HG03139 (cell line): Measurements from ENCODE around the gene GFOD2.
A peak's percentile ranks its signal among the peaks of the same experiment; 100 is the strongest.

ENCODE experiments used
- ATAC-seq: cut with Tn5 transposase; IDR thresholded peaks from one replicate; pipeline ENCODE4 v1.9.1; 2021; ENCODE audit not compliant: unreplicated experiment

GFOD2 gene

DNA sequence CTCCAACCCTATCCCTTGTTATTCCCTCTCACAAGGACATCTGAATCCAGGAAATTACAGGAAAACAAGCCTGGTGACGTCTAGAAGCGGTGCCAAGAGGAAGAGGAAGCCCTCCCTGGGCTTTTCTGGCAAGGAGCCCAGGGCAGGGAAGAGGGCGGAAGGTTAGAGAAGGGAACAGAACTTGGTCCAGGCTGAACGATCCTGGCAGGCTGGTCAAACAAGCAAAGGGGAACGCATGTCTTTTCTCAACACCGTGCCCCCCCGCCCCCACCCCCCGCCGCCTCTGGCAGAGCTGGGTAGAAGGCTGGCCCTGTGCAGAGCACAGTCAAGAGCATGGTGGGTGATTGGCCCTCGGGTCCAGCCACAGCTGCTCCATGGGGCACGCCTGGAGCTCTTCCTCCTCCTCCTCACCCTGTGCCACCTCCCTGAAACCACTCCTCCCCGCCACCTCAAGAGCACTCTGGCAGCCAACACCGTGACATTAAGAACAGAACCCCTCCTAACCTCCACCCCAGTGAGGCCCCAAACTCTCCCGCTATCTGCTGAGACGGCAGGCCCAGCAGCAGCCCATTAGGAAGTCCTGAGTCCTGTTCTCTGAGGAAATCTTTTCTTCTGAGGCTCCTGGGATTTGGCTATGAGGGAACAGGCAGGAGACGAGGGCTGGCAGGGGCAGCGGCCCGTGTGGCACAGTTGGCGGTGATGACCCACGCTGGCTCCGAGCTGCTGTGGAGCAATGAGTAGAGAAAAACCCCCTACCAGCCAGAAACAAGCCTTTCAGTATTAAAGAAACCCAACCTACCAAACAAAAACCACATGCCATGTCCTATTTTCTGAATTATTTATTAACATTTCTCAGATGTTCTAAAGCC, 45.2 kb downstream of the GFOD2 start:
- no peak for ATAC-seq

DNA sequence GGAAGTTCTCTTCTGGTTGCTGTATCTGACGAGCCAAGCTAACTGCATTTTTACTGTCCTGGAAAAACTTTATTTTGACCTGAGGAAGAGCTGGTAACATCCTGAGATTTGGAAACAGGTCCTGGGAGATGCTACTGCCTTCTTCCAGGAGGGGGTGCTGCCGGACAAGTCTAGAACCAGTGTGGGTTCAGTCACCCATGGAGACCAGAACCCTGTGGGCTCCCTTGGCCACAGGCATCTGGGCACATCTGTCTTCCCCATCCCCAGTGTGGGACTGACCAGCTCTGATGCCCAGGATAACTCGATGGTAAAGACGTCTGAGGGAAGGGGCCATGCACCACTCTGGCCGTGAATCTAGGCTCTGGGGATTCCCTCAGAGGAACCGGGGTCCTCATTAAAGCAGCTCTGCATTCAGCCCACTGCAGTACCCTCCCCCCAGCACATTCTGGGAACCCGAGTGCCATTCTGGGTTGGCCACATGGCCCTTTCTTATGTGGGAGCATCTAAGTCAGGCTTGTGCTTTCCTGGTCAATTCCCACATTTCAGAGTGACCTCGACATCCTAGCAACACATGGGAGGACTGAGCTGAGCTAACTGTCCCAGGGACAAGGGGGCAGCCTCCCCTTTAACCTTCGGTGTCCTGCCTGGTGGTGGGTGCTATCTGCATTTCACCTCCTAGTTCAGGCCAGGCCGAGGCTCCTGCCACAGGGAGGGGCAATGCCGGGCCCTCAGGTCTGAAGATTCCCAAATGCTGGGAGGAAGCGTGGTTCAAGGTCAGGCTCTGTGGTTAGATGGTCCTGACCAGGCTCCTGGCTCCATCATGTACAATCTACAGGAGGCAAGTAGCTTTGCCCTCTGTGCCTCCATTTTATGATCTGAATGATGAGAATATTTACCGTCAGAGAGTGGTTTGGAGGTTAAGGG, 46.1 kb downstream of the GFOD2 start:
- no peak for ATAC-seq

DNA sequence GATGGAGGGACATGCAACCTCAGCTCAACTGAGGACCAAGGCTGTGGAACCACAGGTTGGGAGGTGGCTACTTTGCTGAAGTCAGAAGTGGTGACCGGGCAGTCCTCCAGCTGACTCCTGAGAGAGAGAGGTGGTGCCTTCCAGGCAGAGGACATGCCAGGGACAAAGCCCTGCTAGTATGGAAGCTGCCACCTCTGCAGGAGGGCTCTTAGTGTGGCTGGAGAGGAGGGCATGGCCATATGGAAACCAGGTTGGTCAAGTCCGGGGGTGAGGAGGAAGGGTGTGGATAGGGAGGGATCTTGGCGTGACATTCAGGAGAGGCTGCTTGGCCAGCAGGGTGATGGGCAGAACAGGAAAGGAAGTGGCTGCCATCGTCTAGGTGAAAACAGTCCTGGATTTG, 46.8 kb downstream of the GFOD2 start:
- ATAC-seq: no peak

DNA sequence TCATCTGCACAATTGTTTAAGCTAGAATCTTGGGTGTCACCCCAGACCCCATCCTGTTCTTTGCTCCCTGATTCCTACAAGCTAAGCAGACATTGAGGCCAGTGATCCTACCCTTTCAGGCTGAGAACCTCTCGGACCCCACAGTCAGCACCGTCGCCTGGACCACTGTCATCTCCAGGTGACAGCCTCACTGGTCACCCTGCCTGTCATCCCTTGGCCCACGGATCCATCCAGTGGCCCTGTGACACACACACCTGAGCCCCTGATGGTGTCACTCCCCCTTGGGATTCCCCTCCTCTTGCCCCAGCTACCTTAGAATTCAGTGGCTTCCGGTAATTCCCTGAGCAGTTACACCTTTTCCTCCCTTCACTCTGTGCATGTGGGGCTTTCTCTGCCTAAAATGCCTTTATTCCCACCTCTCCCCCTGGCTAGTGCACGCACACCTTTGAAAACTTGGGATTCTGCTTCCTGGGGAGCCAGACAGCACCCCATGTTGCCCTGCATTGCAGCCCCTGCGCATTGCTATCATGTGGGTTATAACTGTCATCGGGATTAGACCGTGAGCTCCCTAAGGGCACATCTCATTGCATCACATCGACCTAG, 49.5 kb downstream of the GFOD2 start:
- no peak for ATAC-seq

DNA sequence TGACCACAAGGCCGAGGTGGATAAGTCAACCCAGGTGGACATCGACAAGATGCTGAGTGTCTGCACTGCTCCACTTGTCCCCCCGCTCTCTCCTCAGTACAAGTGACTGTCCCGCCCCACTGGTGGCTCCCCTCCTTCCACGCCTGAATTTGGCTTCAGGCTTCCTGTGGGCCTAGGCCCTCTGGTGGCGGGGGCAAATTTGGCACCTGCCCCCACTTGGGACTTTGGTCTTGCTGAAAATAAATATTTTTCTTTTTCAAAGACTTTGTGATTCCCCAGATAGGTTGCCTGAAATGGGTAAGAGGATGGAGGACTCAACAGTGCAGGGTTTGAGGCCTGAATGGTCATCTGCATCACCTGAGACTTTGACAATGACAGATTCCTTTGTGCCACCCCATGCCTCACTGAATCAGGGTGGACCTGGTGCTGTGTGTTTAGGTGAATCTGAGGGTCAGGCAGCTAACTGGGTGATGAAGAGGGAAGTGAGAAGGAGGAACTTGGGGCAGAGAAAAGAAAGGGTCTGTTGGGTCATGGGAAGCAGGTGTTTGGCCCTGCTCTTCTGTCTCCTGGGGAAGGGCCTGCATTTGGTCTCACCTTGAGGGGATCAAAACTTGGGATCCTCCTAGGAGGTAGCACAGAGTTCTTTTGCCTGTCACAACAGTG, 50.5 kb downstream of the GFOD2 start:
- ATAC-seq: no peak

DNA sequence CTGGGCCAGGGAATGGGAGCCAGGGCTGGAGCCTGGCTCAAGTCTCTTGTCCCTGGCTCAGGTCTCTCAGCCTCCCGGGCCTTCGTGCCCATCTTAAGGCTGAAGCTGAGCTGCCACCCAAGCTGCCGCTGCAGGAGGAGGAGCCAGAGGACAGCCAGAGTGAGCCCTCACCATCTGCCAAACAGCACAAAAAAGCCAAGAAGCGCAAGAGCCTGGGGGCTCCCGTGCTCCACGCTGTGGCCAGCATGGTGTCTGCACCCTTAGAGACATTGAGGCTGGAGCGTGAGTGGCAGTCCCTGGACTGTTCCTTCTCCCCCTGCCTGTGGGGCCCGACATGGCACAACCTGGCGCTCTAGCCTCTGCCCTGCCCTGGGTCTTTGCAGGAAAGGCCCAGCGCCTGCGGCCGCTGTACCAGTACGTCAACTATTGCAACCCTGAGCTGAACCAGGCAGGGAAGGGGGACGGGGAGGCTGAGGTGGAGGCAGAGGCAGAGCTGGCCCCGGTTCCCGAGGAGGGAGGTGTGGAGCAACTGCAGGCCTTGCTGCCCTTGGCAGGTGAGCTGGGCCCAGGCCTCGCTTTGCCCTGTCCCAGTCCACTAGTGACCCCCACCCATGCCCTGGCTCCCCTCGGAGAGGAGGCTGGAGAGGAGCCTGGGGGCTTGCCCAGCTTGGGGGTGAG, 51.2 kb downstream of the GFOD2 start:
- ATAC-seq: peak; percentile 67

DNA sequence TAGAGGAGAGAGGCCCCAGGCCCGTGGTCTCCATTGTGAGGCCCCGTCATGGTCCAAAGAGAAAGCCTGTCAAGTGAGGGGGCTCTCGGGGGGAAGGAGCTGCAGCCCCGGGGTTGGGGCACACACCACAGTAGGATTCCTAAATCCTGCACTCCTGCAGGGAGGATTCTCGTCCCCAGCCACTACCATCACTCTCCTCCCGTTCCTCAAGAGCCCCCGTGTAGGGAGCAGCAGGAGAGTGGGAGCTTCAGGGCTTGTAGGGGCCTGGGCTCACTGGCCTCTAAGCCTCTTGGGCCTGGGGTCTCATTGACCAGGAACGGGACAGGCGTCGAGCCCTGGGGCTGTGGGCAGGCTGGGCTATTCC, 51.7 kb downstream of the GFOD2 start:
- no peak for ATAC-seq

DNA sequence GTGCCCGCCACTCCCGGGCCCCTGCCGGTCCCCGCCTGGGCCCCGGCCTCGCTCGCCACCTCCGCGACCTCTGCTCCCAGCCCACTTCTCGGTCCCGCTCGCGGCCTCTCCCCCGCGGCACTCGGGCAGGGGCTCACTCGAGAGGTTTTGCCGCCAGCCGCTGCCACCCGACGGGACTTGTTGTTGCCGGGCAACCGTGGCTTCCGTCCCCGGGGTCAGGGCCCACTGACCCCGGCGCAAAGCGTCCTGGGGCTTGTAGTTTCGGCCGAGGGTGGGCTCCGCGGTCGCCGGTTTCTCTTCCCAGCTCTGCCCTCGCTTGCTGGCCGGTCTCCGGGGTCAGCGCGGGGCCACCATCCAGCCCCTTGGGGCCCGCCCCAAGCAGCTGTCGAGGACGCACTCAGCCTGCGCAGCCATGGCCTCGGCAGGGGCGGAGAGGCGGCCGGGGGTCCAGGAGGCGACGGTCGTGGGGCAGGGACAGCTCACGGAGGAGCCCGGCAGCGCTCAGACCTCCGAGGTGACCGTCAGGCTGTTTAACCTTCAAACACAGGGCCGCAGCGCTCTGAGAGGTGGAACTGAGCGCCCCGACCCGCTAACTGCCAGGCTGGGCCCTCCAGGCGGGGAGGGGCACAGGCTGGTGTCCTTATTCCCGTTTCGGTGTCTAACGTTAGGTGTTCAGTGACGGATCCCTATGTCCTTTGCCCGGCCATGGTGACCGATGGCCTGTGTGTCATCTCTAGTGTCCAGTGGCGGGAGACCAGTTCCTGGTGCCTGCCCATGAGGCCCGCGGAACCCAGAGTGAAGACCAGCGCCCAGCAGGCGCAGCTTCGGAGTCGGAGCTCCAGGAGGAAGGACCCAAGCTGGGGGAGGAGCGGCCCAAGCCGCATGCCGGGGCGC, 52.3 kb downstream of the GFOD2 start, which contains the start of the genes C16orf86 and ENKD1:
C16orf86 (plus strand) TSS at position 256 of the 894 bp plus-strand sequence; CDS start at position 413, 157 bp downstream.
ENKD1 (minus strand) TSS at position 192 of the 894 bp plus-strand sequence. CDS start 308 bp downstream, outside the sequence.
- ATAC-seq: peak; percentile 48

DNA sequence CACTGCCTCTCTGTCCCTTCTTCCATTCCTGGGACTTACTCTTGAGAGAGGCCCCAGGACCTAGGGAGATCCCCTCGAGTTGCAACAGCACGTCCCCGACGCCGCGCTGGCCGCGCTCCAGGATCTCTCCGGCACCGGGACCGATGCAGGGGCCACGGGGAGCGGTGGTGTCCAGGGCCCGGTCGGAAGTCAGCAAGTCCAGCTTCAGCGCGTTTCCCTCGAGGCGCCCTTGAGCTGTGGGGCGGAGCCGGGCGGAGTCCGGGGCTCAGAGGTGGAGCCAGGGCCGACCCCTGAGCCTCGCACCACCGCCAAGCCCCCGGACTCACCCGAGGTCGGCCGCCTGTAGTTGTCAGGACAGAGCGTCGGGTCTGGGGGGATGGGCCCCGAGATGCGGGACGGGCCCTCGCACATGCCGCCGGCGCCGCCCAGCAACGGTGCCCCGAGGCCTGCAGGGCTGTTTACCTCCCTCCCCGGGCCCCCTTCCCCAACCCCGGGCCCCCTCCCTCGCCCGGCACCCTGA, 53.0 kb downstream of the GFOD2 start:
- no peak for ATAC-seq

DNA sequence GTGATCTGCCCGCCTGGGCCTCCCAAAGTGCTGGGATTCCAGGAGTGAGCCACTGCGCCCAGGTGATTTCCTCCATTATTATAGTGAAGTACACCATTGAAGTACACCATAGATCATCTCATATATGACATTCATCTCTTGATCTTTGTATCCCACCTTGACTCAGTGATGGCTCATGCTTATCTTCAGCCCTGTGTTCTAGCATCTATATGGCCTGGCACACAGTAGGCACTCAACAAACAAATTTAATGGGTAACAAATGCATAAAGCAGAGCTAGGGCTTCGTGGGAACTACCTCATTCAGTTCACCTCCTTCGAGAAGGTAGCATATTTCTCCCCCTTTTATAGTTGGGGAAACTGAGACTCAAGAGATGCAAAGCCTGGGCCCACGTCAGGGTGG, 53.5 kb downstream of the GFOD2 start:
- no peak for ATAC-seq

DNA sequence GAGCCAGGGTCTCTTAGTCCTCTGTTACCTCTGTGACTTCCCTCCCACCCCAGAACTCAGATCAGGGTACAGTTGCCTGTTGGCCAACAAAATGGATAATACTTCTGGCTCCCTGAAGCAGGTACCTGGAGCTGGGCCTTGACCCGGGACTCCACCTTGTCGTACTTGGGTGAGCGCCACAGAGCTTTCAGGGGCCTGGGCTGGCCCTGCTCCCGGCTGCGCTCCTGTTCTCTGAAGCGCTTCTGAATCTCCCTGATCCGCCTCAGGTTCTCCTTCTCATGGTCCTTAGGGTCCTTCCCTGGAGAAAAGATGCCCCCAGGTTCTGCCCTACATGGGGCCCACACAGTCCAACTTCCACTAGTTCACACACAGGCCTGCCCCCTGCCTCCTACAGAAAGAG, 54.2 kb downstream of the GFOD2 start:
- ATAC-seq: no peak

DNA sequence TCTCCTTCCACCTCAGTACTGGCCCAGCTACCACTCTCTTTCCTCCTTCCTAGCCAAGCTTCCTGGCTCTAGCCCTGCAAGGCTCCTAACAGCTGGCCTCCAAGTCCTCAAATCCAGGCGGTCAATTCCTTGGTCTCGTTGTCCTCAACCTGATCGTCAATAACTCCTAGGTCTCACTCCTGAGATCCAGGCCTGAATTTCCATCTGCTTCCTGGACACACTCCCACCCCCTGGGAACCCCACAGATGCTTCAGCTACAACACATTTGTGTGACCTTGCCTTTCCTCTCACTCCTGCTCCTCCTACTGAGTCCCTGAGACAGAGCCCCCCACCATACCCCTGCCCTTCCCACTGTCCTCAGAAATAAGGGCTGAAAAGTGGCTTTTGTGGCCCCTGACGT, 54.9 kb downstream of the GFOD2 start:
- no peak for ATAC-seq

DNA sequence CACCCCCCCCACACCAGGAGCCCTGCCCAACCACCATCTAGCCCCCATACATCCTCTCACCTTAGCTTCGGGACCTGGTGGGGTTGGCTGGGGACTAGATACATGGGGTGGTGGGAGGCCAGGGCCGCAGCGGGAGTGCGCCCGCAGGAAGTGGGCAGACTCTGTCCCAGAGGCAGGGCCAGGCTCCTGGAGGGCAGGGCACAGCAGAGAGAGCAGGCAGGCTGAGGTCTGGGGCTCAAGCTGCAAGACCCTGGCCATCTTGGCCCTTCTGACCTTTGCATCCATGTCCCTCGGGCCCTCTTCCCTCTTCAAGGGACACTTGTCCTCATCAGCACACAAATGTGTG, 55.3 kb downstream of the GFOD2 start:
- no peak for ATAC-seq

DNA sequence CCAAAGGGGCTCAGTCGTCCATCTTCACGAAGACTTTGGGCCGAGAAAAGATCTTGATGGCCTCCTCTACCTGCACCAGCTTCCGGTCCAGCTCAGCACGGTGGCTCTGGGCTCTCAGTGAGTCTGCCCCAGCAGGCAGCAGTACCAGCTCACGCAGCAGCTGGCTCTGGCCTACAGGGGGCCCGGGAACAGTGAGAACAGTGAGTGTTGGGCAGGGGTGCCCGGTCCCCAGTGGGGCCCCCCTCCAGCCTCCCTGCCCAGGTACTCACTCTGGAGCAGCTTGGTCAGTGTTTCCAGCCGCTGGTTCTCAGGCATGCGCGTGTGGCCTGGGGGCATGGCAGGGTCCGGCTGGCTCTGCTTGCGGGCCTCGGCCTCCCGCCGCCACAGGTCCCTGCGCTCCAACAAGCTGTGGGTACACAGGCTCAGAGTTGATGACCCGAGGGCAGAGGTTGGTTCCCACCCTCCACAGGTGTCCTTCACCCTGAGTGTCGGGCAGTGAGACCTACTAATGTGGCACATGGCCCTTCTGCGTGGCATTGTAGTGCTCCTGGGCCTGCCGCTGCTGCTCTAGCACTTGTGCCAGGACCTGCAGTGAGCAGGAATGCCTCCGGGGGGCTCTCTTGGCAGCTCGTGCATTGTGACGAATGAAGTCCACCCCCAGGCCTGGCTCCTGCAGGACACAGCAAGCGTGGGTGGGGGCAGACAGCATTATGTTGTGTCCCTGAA, 55.8 kb downstream of the GFOD2 start:
- no peak for ATAC-seq

DNA sequence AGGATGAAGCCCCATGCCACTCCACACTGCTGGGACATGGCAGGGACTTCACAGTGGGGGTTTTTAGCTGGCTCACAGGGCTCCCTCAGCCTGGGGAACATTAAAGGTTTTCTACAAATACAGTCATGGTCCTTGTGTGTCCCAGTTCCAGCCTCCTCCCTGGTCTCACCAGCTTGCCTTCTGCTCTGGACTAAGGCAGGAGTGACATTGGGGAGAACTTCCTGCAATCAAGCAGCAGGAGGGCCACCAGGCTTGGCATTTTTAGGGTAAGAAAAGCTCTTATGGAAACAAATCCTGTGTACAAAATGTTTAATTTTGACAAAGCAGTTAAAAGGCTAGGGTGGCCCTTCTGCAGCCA, 56.5 kb downstream of the GFOD2 start:
- no peak for ATAC-seq

DNA sequence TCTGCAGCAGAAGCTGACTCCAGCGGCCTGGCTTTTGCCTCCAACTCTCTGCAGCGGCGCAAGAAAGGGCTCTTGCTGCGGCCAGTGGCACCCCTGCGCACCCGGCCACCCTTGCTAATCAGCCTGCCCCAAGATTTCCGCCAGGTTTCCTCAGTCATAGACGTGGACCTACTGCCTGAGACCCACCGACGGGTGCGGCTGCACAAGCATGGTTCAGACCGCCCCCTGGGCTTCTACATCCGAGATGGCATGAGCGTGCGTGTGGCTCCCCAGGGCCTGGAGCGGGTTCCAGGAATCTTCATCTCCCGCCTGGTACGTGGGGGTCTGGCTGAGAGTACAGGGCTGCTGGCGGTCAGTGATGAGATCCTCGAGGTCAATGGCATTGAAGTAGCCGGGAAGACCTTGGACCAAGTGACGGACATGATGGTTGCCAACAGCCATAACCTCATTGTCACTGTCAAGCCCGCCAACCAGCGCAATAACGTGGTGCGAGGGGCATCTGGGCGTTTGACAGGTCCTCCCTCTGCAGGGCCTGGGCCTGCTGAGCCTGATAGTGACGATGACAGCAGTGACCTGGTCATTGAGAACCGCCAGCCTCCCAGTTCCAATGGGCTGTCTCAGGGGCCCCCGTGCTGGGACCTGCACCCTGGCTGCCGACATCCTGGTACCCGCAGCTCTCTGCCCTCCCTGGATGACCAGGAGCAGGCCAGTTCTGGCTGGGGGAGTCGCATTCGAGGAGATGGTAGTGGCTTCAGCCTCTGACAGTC, 57.0 kb downstream of the GFOD2 start:
- ATAC-seq: no peak

DNA sequence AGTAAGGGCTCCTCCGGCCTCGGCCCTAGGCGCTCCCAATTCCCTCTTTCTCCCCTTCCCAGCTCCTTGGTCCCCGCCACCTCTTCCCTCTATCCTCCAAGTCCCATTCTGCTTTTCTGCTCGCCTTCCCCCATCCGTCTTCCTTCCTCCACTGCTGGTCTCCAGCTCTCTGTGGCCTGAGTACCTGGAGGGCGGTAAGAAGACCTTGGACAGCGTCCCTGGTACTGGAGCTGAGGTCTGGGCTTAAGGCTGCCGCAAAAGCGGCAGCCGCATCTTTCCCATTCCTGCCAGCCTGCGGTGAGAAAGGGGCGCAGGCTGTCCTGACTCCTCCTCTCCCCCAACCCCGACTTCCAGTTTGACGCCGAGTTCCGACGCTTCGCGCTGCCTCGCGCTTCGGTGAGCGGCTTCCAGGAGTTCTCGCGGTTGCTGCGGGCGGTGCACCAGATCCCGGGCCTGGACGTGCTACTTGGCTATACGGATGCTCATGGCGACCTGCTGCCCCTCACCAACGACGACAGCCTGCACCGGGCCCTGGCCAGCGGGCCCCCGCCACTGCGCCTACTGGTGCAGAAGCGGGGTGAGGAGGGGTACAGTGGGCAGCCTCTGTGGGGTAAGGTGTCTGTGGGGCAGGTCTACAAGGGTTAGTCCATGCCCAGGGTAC, 57.9 kb downstream of the GFOD2 start:
- ATAC-seq: no peak
